Upper lobe of left lung (tissue), 6 donors: ENCODE measurements around the gene USP50. TPM values are rescaled to one million over a fixed set of nuclear protein-coding genes. Genes with fewer than 3 reads are reported as not detected.

Experiments used
- ATAC-seq, 2 donors: fragments of 200-7000 bp; cut with Tn5 transposase; one replicate each; pipeline ENCODE4 v1.9.1; 2022; ENCODE audit warnings: mild to moderate bottlenecking in 2 of 2, moderate library complexity in 2 of 2; ENCODE audit not compliant: low FRiP score in 2 of 2
- DNase-seq, 2 donors: peaks; one replicate each; pipeline ENCODE4 v3.0.0-alpha.2; 2019 to 2020
- H3K27ac ChIP-seq, 4 donors: fragments of 200-600 bp; sonication (generic); one replicate each; pipeline ENCODE4 v1.5.1; 2016 to 2019
- H3K27me3 ChIP-seq, 4 donors: fragments of 200-600 bp; sonication (generic); one replicate each; pipeline ENCODE4 v1.5.1; 2017 to 2019
- H3K36me3 ChIP-seq, 4 donors: fragments of 200-600 bp; sonication (generic); one replicate each; pipeline ENCODE4 v1.5.1; 2016 to 2019
- H3K4me1 ChIP-seq, 4 donors: fragments of 200-600 bp; sonication (generic); one replicate each; pipeline ENCODE4 v1.5.1; 2018 to 2019
- H3K4me3 ChIP-seq, 4 donors: fragments of 200-600 bp; sonication (generic); one replicate each; pipeline ENCODE4 v1.5.1; 2017 to 2019; ENCODE audit warnings: mild to moderate bottlenecking in 2 of 4, moderate library complexity in 1 of 4
- H3K9me3 ChIP-seq, 4 donors: fragments of 200-600 bp; sonication (generic); one replicate each; pipeline ENCODE4 v1.5.1; 2018 to 2019
- CTCF ChIP-seq, 6 experiments: fragments of 450-650 bp in 4 of 6; fragments of 200-600 bp in 2 of 6; sonication (generic) in 2 of 6; IDR thresholded peaks; one replicate each; pipeline ENCODE4 v1.5.1; 2016 to 2019; ENCODE audit warnings: antibody characterized with exemption in 6 of 6
- EP300 ChIP-seq, 4 donors: sonication (generic); formaldehyde crosslinking; IDR thresholded peaks; one replicate each; pipeline ENCODE4 v1.5.1; 2017; ENCODE audit warnings: antibody characterized with exemption in 4 of 4, control low read depth in 2 of 4
- POLR2A ChIP-seq, 4 donors: fragments of 450-650 bp; IDR thresholded peaks; one replicate each; pipeline ENCODE4 v1.5.1; 2016 to 2017; ENCODE audit warnings: antibody characterized with exemption in 4 of 4, mild to moderate bottlenecking in 2 of 4
- POLR2AphosphoS5 ChIP-seq, 2 donors: sonication (generic); formaldehyde crosslinking; IDR thresholded peaks; one replicate each; pipeline ENCODE4 v1.5.1; 2017; ENCODE audit warnings: antibody characterized with exemption in 2 of 2
- WGBS, 2 donors: methylation state at CpG; one replicate each; pipeline ENCODE4 v1.1.5; 2017 to 2018; 5-methylcytosine and 5-hydroxymethylcytosine counted together
- total RNA-seq, 6 donors: library from RNA; depleted of rRNA in 4 of 6; stranded (reverse); fragments of >200 nt in 4 of 6; gene quantifications; one replicate each; pipeline versions ENCODE4 v1.1.0 to v1.2.1, GENCODE V29; 2016 to 2021
- donor health status: DM: no; HTN: no; CAD: no; lungs with moderate emphysema.
- donor health status: DM: no; HTN: yes; CAD: no; lungs with severe emphysema.

Gene USP50
- total RNA-seq = under 1 TPM in 2 of 6 donors, not detected in 4; 0.31 to 0.67 TPM

DNA sequence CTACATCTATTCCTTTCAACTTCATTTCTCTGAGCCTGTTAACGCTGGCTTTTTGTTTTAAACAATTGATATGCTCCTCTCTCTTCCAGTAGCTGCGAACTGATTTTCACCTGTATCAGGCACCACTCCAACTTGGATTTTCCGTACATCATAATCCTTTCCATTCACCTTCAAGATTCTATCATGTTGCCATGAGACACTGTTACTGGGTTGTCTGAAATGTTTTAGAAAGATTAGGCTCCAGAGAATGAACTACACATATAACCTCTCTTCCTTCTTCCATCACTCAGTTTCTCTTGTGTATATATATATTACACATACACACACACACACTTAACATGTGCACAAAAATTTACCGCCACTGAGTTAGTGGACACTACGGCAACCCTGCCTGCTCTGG lies at the start of gene USP50:
USP50 (minus strand) TSS at position 101 of the 400 bp plus-strand sequence. CDS start 141 bp downstream, outside the sequence.
- TF ChIP-seq POLR2A (IDR thresholded peaks at IDR 0.05) (no peak), EP300 (IDR thresholded peaks at IDR 0.05) (no peak)
- Histone ChIP-seq H3K9me3 (no peaks in the 10 kb centered on the region), H3K27me3 (no peaks in the 10 kb centered on the region), H3K27ac (no peak within 1 kb of the TSS), H3K4me1 (no peaks in the 10 kb centered on the region), H3K4me3 (no peak within 1 kb of the TSS), H3K36me3 (no peaks in the 10 kb centered on the region)
- 91 to 96% methylated on average over 5 of the region's 5 CpGs for WGBS, 2 donors
- no peak for ATAC-seq
- no peak for DNase-seq

DNA sequence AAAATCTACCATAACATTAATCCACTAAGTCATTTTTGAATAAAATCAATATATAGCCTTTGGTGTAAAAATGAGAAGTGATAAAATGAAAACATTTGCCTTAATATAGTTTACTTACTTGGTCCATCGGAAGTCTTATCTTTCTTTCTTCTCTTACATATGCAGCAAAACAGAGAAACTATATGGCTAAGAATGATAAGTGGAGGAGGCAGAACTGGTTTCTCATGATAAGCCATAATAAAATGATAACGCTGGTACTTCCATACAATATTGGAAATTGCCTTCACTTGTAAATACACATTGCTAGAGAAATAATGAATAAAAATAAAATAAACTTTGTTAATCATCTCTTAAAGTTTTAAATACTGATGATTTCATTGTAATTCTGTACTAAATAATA lies 47.8 kb upstream of the USP50 start:
- no peak for ATAC-seq
- TF ChIP-seq CTCF (IDR thresholded peaks at IDR 0.05) (no peak), POLR2AphosphoS5 (IDR thresholded peaks at IDR 0.05) (no peak), POLR2A (IDR thresholded peaks at IDR 0.05) (no peak), EP300 (IDR thresholded peaks at IDR 0.05) (no peak)

DNA sequence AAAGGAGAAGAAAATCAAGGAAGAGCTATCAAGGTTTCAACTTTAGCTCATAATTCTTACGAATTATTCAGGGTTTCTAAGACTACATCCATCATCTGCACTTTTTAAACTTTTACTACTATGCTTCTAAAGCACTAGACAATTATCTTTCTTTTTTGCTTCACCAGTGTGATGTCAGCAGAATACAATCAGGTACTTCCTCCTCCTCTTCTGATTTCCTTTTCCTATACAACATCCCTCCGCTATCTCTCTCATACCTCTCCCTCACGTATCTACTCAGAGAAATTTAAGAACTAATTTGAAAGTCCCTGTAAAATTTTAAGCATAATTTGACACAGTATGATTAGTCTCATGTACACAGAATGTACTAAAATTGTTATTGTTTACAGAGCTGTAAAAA lies 47.3 kb upstream of the USP50 start:
- no peak for TF ChIP-seq POLR2A (IDR thresholded peaks at IDR 0.05)
- Histone ChIP-seq H3K27me3 (no peaks in the 10 kb centered on the region), H3K27ac (no peak overlapping the region), H3K36me3 (peaks cover 26 to 90% (median 55%) of the 10 kb centered on the region in 4 donors), H3K4me1 (no peaks in the 10 kb centered on the region), H3K4me3 (no peak overlapping the region), H3K9me3 (no peaks in the 10 kb centered on the region)
- ATAC-seq (no peak), DNase-seq (no peak)
- WGBS, 2 donors = 56 to 85% methylated on average over 3 of the region's 3 CpGs

More for the DNA sequence above, 47.8 kb upstream of the USP50 start:
- 92 to 96% methylated on average over 2 of the region's 2 CpGs for WGBS, 2 donors
- no peak overlapping the region for H3K4me3 ChIP-seq
- DNase-seq = no peak
- H3K9me3 ChIP-seq = no peaks in the 10 kb centered on the region
- no peaks in the 10 kb centered on the region for H3K4me1 ChIP-seq
- peaks cover 20 to 87% (median 54%) of the 10 kb centered on the region in 4 donors for H3K36me3 ChIP-seq
- H3K27ac ChIP-seq = no peak overlapping the region
- no peaks in the 10 kb centered on the region for H3K27me3 ChIP-seq

DNA sequence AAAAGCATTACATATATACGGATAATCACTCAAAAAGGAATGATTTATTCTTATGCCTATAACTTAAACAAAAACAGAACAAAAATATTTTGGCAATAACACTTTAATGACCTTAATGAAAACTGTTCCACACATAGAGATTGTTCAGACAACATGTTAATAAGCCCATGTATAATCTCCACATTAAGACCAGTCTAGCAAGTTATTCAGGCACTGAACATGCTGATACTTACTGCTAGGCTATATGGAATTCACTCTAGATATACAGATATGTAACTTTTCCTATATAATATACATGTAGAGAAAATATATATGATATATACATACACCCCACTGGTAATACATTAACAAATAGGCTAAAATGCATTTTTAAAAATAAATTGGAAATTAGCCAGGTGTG lies 43.8 kb upstream of the USP50 start:
- DNase-seq (no peak), ATAC-seq (no peak)
- no peak for TF ChIP-seq POLR2AphosphoS5 (IDR thresholded peaks at IDR 0.05)
- no peak for TF ChIP-seq CTCF (IDR thresholded peaks at IDR 0.05)
- no peak for TF ChIP-seq POLR2A (IDR thresholded peaks at IDR 0.05)
- H3K27ac ChIP-seq = no peak overlapping the region
- H3K36me3 ChIP-seq = peaks cover 29 to 90% (median 57%) of the 10 kb centered on the region in 4 donors
- H3K27me3 ChIP-seq = no peaks in the 10 kb centered on the region
- H3K4me1 ChIP-seq = no peaks in the 10 kb centered on the region
- H3K4me3 ChIP-seq = no peak overlapping the region
- 95 to 96% methylated on average over 1 of the region's 1 CpG for WGBS, 2 donors
- H3K9me3 ChIP-seq = no peaks in the 10 kb centered on the region

GRCh38 chr15:50577492-50577891 lies 31.0 kb upstream of the USP50 start:
- H3K27ac ChIP-seq = no peak overlapping the region
- no peaks in the 10 kb centered on the region for H3K9me3 ChIP-seq
- H3K36me3 ChIP-seq = peaks cover 15 to 92% (median 37%) of the 10 kb centered on the region in 4 donors
- DNase-seq (no peak), ATAC-seq (no peak)
- no peak overlapping the region for H3K4me3 ChIP-seq
- WGBS, 2 donors = 84 to 97% methylated on average over 2 of the region's 2 CpGs
- no peaks in the 10 kb centered on the region for H3K4me1 ChIP-seq
- no peak for TF ChIP-seq CTCF (IDR thresholded peaks at IDR 0.05)
- TF ChIP-seq EP300 (IDR thresholded peaks at IDR 0.05) = no peak
- no peak for TF ChIP-seq POLR2A (IDR thresholded peaks at IDR 0.05)
- no peak for TF ChIP-seq POLR2AphosphoS5 (IDR thresholded peaks at IDR 0.05)
- H3K27me3 ChIP-seq = no peaks in the 10 kb centered on the region

DNA sequence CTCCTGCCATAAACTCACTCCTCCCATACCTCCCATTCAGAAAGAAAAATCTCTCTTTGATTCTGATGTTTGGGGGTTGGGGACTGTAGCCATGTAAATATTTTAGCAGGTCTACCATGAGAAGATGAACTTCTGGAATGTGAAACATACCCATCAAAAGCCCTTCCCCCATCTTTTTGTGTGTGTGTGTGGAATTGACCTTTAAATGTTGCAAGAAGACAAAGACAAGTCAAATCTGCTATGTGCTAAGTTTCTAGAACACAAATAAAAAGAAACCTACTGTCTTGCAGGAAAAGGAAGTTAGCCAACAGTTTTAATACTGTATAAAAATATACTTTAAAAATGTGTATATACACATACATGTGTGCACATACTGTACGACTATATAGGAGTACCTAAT lies 29.7 kb upstream of the USP50 start:
- 62 to 94% methylated on average over 1 of the region's 1 CpG for WGBS, 2 donors
- Histone ChIP-seq H3K27ac (peak overlapping the region in 1 of 4 donors; percentile 4), H3K27me3 (no peaks in the 10 kb centered on the region), H3K36me3 (peaks cover 15 to 95% (median 34%) of the 10 kb centered on the region in 4 donors), H3K4me1 (no peaks in the 10 kb centered on the region), H3K4me3 (no peak overlapping the region), H3K9me3 (no peaks in the 10 kb centered on the region)
- no peak for DNase-seq
- ATAC-seq = no peak
- TF ChIP-seq POLR2AphosphoS5 (IDR thresholded peaks at IDR 0.05) (no peak), POLR2A (IDR thresholded peaks at IDR 0.05) (no peak), CTCF (IDR thresholded peaks at IDR 0.05) (no peak), EP300 (IDR thresholded peaks at IDR 0.05) (no peak)
